OCI-LY1 (cell line): ENCODE measurements around the gene SLC8A1.

Experiments used
- H2AFZ ChIP-seq: fragments of 200-600 bp; sonication (generic), shearing (Covaris generic); 2 replicates; pipeline ENCODE4 v1.6.0; 2014; ENCODE audit warnings: antibody characterized with exemption, mild to moderate bottlenecking, low read length
- H3F3A ChIP-seq: fragments of 200-600 bp; sonication (generic), shearing (Covaris generic); 2 replicates; pipeline ENCODE4 v1.6.0; 2014; ENCODE audit warnings: mild to moderate bottlenecking, antibody characterized with exemption, low read length, moderate library complexity; ENCODE audit not compliant: insufficient read depth
- H3K27ac ChIP-seq: fragments of 200-600 bp; sonication (generic); 2 replicates; pipeline ENCODE4 v1.5.1; 2014; ENCODE audit warnings: low read length, mixed run types, mild to moderate bottlenecking, low read depth; ENCODE audit not compliant: poor library complexity, severe bottlenecking
- H3K27me3 ChIP-seq: fragments of 200-600 bp; sonication (generic); 2 replicates; pipeline ENCODE4 v1.6.0; 2014; ENCODE audit warnings: antibody characterized with exemption, mild to moderate bottlenecking, low read length, moderate library complexity; ENCODE audit not compliant: insufficient read depth
- H3K36me3 ChIP-seq: fragments of 200-600 bp; sonication (generic); 2 replicates; pipeline ENCODE4 v1.6.1; 2014; ENCODE audit warnings: mild to moderate bottlenecking, antibody characterized with exemption, low read length, moderate library complexity, mixed read lengths; ENCODE audit not compliant: insufficient read depth
- H3K4me1 ChIP-seq: fragments of 200-600 bp; sonication (generic); 2 replicates; pipeline ENCODE4 v1.5.1; 2014; ENCODE audit warnings: mild to moderate bottlenecking, low read length, moderate library complexity; ENCODE audit not compliant: insufficient read depth, severe bottlenecking
- H3K4me2 ChIP-seq: fragments of 200-600 bp; sonication (generic), shearing (Covaris generic); 2 replicates; pipeline ENCODE4 v1.6.1; 2014; ENCODE audit warnings: low read length
- H3K4me3 ChIP-seq: fragments of 200-600 bp; sonication (generic); 2 replicates; pipeline ENCODE4 v1.5.1; 2014; ENCODE audit warnings: low read length, low read depth, mild to moderate bottlenecking, mixed read lengths; ENCODE audit not compliant: poor library complexity, severe bottlenecking
- H3K79me2 ChIP-seq: fragments of 200-600 bp; shearing (Covaris generic); 2 replicates; pipeline ENCODE4 v1.6.1; 2016; ENCODE audit warnings: mixed run types, low read length, mixed read lengths; ENCODE audit not compliant: insufficient read depth
- H3K9ac ChIP-seq: fragments of 200-600 bp; sonication (generic), shearing (Covaris generic); 2 replicates; pipeline ENCODE4 v1.6.1; 2014; ENCODE audit warnings: mild to moderate bottlenecking, low read length, mixed read lengths
- H3K9me2 ChIP-seq: fragments of 200-600 bp; sonication (generic), shearing (Covaris generic); 2 replicates; pipeline ENCODE4 v1.6.1; 2014; ENCODE audit warnings: low read depth, mild to moderate bottlenecking, low read length, mixed read lengths
- H3K9me3 ChIP-seq: fragments of 200-600 bp; shearing (Covaris generic); 2 replicates; pipeline ENCODE4 v1.6.1; 2014; ENCODE audit warnings: low read length, mixed read lengths
- H4K20me1 ChIP-seq: fragments of 200-600 bp; sonication (generic), shearing (Covaris generic); 2 replicates; pipeline ENCODE4 v1.6.0; 2016; ENCODE audit warnings: mild to moderate bottlenecking, low read length; ENCODE audit not compliant: insufficient read depth
- CTCF ChIP-seq: fragments of 200-600 bp; sonication (generic), shearing (Covaris generic); IDR thresholded peaks from 2 replicates; pipeline ENCODE4 v1.5.1; 2017; ENCODE audit warnings: mild to moderate bottlenecking, antibody characterized with exemption, low read length, moderate library complexity, mixed read lengths
- EZH2 ChIP-seq: fragments of 200-600 bp; sonication (generic), shearing (Covaris generic); IDR thresholded peaks from 2 replicates; pipeline ENCODE4 v1.8.0; 2017; ENCODE audit warnings: borderline replicate concordance, mixed run types, mild to moderate bottlenecking, antibody characterized with exemption, low read length, moderate library complexity, mixed read lengths

Gene SLC8A1

GRCh38 chr2:40210344-40210967, 241.4 kb downstream of the SLC8A1 start:
- no peak overlapping the region for H2AFZ ChIP-seq

GRCh38 chr2:40209761-40210160, 242.1 kb downstream of the SLC8A1 start:
- H3K79me2 ChIP-seq, result no peaks in the 10 kb centered on the region
- no peak overlapping the region for H3K9ac ChIP-seq
- H3K36me3 ChIP-seq, result no peaks in the 10 kb centered on the region
- H3F3A ChIP-seq, result no peaks in the 10 kb centered on the region
- H3K27me3 ChIP-seq, result no peaks in the 10 kb centered on the region
- H4K20me1 ChIP-seq, result no peaks in the 10 kb centered on the region
- no peak overlapping the region for H3K4me3 ChIP-seq
- H3K4me2 ChIP-seq, result no peak overlapping the region
- H3K9me2 ChIP-seq, result no peaks in the 10 kb centered on the region
- H3K27ac ChIP-seq, result no peak overlapping the region
- TF ChIP-seq CTCF (no peak), EZH2 (no peak)
- H3K9me3 ChIP-seq, result no peaks in the 10 kb centered on the region
- no peaks in the 10 kb centered on the region for H3K4me1 ChIP-seq
- H2AFZ ChIP-seq, result no peak overlapping the region

More at GRCh38 chr2:40210344-40210967, 241.4 kb downstream of the SLC8A1 start:
- Histone ChIP-seq H3F3A (no peaks in the 10 kb centered on the region), H3K4me2 (no peak overlapping the region), H3K36me3 (no peaks in the 10 kb centered on the region), H3K9me2 (no peaks in the 10 kb centered on the region), H4K20me1 (no peaks in the 10 kb centered on the region), H3K27ac (no peak overlapping the region), H3K4me3 (no peak overlapping the region), H3K9me3 (no peaks in the 10 kb centered on the region), H3K79me2 (no peaks in the 10 kb centered on the region), H3K27me3 (no peaks in the 10 kb centered on the region), H3K4me1 (no peaks in the 10 kb centered on the region), H3K9ac (no peak overlapping the region)
- TF ChIP-seq CTCF (no peak), EZH2 (no peak)

GRCh38 chr2:40208463-40208862, 243.4 kb downstream of the SLC8A1 start:
- Histone ChIP-seq H3K9me2 (no peaks in the 10 kb centered on the region), H2AFZ (no peak overlapping the region)

More at GRCh38 chr2:40208463-40208862, 243.4 kb downstream of the SLC8A1 start:
- H3K79me2 ChIP-seq, result no peaks in the 10 kb centered on the region
- H3K4me3 ChIP-seq, result no peak overlapping the region
- no peak overlapping the region for H3K4me2 ChIP-seq
- TF ChIP-seq CTCF (no peak), EZH2 (no peak)
- H3F3A ChIP-seq, result no peaks in the 10 kb centered on the region
- no peaks in the 10 kb centered on the region for H3K36me3 ChIP-seq
- no peaks in the 10 kb centered on the region for H4K20me1 ChIP-seq
- H3K4me1 ChIP-seq, result no peaks in the 10 kb centered on the region
- no peaks in the 10 kb centered on the region for H3K27me3 ChIP-seq
- no peak overlapping the region for H3K9ac ChIP-seq
- no peaks in the 10 kb centered on the region for H3K9me3 ChIP-seq
- no peak overlapping the region for H3K27ac ChIP-seq
